ENCODE data around the gene ARHGAP36. TPM values are rescaled to one million over a fixed set of nuclear protein-coding genes. Genes with fewer than 3 reads are reported as not detected.

ARHGAP36 gene
- polyA plus RNA-seq, 1 donor (not counting 4 experiments of a cell fraction or from before 2014, with no cell fraction given): not detected

DNA sequence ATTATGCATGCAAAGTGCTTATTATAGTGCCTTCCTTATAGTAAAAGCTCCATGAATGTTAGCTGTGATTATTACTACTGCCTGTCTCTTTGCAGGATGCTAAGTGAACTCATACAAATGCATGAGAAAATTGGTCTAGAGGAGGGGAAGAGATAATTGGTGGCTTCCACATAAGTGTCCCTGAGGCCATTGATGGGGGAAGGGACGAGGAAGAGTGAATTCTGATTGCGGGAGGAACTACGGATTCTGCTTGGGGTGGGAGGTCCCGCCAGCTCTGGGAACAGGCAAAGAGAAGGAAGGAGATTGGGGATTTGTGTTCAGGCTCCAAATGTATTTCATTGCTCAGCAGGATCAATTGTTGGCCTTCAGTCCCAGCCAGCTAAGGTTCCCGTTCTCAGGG lies 11.6 kb upstream of the ARHGAP36 start:
- no peaks in the 10 kb centered on the region for H3K79me2 ChIP-seq (ENCODE audit: control insufficient read depth, insufficient read depth, low read length)

GRCh38 chrX:131047180-131047579 lies 11.0 kb upstream of the ARHGAP36 start:
- Histone ChIP-seq H3K9me1 (ENCODE audit: control insufficient read depth, extremely low read depth, insufficient read depth, low read length) (no peaks in the 10 kb centered on the region), H3K27ac (ENCODE audit: control insufficient read depth, insufficient read depth, low read length) (no peak overlapping the region), H3K9me3 (ENCODE audit: control insufficient read depth, low read depth, low read length) (no peaks in the 10 kb centered on the region), H3K9ac (ENCODE audit: control insufficient read depth, extremely low read depth, insufficient read depth, low read length) (no peak overlapping the region), H3K4me1 (ENCODE audit: control insufficient read depth, extremely low read depth, insufficient read depth, low read length) (no peaks in the 10 kb centered on the region), H2AFZ (ENCODE audit: control insufficient read depth, low read length) (no peak overlapping the region), H3K36me3 (ENCODE audit: control insufficient read depth in 2 of 2, extremely low read depth in 1 of 2, insufficient read depth in 2 of 2, low read length in 2 of 2) (no peaks in the 10 kb centered on the region), H3K4me2 (ENCODE audit: control insufficient read depth, extremely low read depth, insufficient read depth, low read depth, low read length) (no peak overlapping the region), H4K20me1 (ENCODE audit: control insufficient read depth, extremely low read depth, insufficient read depth, low read length) (no peaks in the 10 kb centered on the region), H3K4me3 (ENCODE audit: control insufficient read depth in 2 of 3, extremely low read depth in 1 of 3, insufficient read depth in 2 of 3, low read depth in 1 of 3, low read length in 3 of 3) (no peak overlapping the region), H3K79me2 (ENCODE audit: control insufficient read depth, insufficient read depth, low read length) (no peaks in the 10 kb centered on the region), H3K27me3 (ENCODE audit: control insufficient read depth, extremely low read depth, insufficient read depth, low read length) (peaks cover 4% of the 10 kb centered on the region)
- no peak for FAIRE-seq
- no peak for DNase-seq (ENCODE audit: low read depth, low spot score)
- dilution Hi-C loops (cut with MboI; ENCODE audit: extremely low pct_ligation_motif_present, low sequenced_read_pairs): no loop called here
- TF ChIP-seq, protein P1, sequence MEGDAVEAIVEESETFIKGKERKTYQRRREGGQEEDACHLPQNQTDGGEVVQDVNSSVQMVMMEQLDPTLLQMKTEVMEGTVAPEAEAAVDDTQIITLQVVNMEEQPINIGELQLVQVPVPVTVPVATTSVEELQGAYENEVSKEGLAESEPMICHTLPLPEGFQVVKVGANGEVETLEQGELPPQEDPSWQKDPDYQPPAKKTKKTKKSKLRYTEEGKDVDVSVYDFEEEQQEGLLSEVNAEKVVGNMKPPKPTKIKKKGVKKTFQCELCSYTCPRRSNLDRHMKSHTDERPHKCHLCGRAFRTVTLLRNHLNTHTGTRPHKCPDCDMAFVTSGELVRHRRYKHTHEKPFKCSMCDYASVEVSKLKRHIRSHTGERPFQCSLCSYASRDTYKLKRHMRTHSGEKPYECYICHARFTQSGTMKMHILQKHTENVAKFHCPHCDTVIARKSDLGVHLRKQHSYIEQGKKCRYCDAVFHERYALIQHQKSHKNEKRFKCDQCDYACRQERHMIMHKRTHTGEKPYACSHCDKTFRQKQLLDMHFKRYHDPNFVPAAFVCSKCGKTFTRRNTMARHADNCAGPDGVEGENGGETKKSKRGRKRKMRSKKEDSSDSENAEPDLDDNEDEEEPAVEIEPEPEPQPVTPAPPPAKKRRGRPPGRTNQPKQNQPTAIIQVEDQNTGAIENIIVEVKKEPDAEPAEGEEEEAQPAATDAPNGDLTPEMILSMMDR (optimal IDR thresholded peaks at IDR 0.05 in 1 of 3, IDR thresholded peaks at IDR 0.05 in 1 of 3, conservative IDR thresholded peaks at IDR 0.05 in 1 of 3; ENCODE audit: extremely low read depth in 1 of 3, insufficient read depth in 2 of 3, low read length in 3 of 3): no peak
- no peak for TF ChIP-seq EZH2 (IDR thresholded peaks at IDR 0.05; ENCODE audit: low read length)

More for the DNA sequence above, 11.6 kb upstream of the ARHGAP36 start:
- no peak overlapping the region for H3K27ac ChIP-seq (ENCODE audit: control insufficient read depth, insufficient read depth, low read length)
- peaks cover 5% of the 10 kb centered on the region for H3K27me3 ChIP-seq (ENCODE audit: control insufficient read depth, extremely low read depth, insufficient read depth, low read length)
- no peak overlapping the region for H3K4me2 ChIP-seq (ENCODE audit: control insufficient read depth, extremely low read depth, insufficient read depth, low read depth, low read length)
- DNase-seq (ENCODE audit: low read depth, low spot score) (no peak), FAIRE-seq (no peak)
- H3K36me3 ChIP-seq (ENCODE audit: control insufficient read depth in 2 of 2, extremely low read depth in 1 of 2, insufficient read depth in 2 of 2, low read length in 2 of 2): no peaks in the 10 kb centered on the region
- H3K4me1 ChIP-seq (ENCODE audit: control insufficient read depth, extremely low read depth, insufficient read depth, low read length): no peaks in the 10 kb centered on the region
- H2AFZ ChIP-seq (ENCODE audit: control insufficient read depth, low read length): no peak overlapping the region
- TF ChIP-seq, protein P1 (optimal IDR thresholded peaks at IDR 0.05 in 1 of 3, IDR thresholded peaks at IDR 0.05 in 1 of 3, conservative IDR thresholded peaks at IDR 0.05 in 1 of 3; ENCODE audit: extremely low read depth in 1 of 3, insufficient read depth in 2 of 3, low read length in 3 of 3): no peak
- TF ChIP-seq EZH2 (IDR thresholded peaks at IDR 0.05; ENCODE audit: low read length): no peak
- no peaks in the 10 kb centered on the region for H4K20me1 ChIP-seq (ENCODE audit: control insufficient read depth, extremely low read depth, insufficient read depth, low read length)
- H3K9me3 ChIP-seq (ENCODE audit: control insufficient read depth, low read depth, low read length): no peaks in the 10 kb centered on the region
- no peaks in the 10 kb centered on the region for H3K9me1 ChIP-seq (ENCODE audit: control insufficient read depth, extremely low read depth, insufficient read depth, low read length)
- no peak overlapping the region for H3K9ac ChIP-seq (ENCODE audit: control insufficient read depth, extremely low read depth, insufficient read depth, low read length)
- dilution Hi-C loops (cut with MboI; ENCODE audit: extremely low pct_ligation_motif_present, low sequenced_read_pairs): no loop called here
- no peak overlapping the region for H3K4me3 ChIP-seq (ENCODE audit: control insufficient read depth in 2 of 3, extremely low read depth in 1 of 3, insufficient read depth in 2 of 3, low read depth in 1 of 3, low read length in 3 of 3)

All from keratinocyte (primary cell).